Transverse colon (tissue), 3 donors: ENCODE results near the gene SH3GL3.

ENCODE experiments used
- POLR2A ChIP-seq: fragments of 450-650 bp; IDR thresholded peaks from one replicate; pipeline ENCODE4 v1.6.1; 2016; ENCODE audit warnings: antibody characterized with exemption, mild to moderate bottlenecking, moderate library complexity
- POLR2AphosphoS5 ChIP-seq, 3 donors: sonication (generic); formaldehyde crosslinking; IDR thresholded peaks; one replicate each; pipeline ENCODE4 v1.6.1; 2016; ENCODE audit warnings: antibody characterized with exemption in 3 of 3

DNA sequence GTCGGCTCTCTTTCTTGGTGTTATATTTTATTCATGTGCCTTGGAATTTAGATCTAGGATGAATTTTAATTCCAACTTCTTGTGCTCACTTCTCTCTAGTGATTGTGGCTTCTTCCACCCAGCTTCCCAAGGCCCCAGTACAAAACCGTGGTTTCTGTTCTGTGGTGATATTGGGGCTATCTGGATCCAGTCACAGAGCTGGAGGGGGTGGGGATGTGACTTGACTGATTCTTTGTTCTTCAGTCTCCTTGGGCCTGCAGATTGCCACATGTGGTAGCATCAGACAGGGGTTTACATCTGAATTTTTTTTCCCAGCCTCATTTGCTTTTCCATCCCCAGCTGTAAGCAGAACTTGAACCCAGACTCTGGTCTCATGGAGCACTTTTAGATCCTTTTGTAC lies 108.2 kb downstream of the SH3GL3 start:
- TF ChIP-seq POLR2A, result no peak
- no peak for TF ChIP-seq POLR2AphosphoS5 (IDR thresholded peaks at IDR 0.05)
